Mucosa of descending colon (tissue), 3 donors: ENCODE measurements around the gene ADAMTS9. TPM values are rescaled to one million over a fixed set of nuclear protein-coding genes. Genes with fewer than 3 reads are reported as not detected.

Source experiments
- ATAC-seq: fragments of 200-7000 bp; cut with Tn5 transposase; one replicate; pipeline ENCODE4 v1.9.1; 2020; ENCODE audit warnings: mild to moderate bottlenecking, moderate library complexity
- DNase-seq, 3 donors: peaks; one replicate each; pipeline ENCODE4 v3.0.0-alpha.2; 2020
- H3K36me3 ChIP-seq: fragments of 200-600 bp; one replicate; pipeline ENCODE4 v1.8.0; 2021; ENCODE audit warnings: low read depth, mild to moderate bottlenecking
- H3K4me1 ChIP-seq: fragments of 200-600 bp; one replicate; pipeline ENCODE4 v1.8.0; 2021; ENCODE audit warnings: low read depth, mild to moderate bottlenecking
- H3K4me3 ChIP-seq: fragments of 200-600 bp; one replicate; pipeline ENCODE4 v1.8.0; 2021; ENCODE audit warnings: mild to moderate bottlenecking
- H3K9me3 ChIP-seq: fragments of 200-600 bp; one replicate; pipeline ENCODE4 v1.8.0; 2021; ENCODE audit warnings: mild to moderate bottlenecking
- CTCF ChIP-seq: fragments of 200-600 bp; IDR thresholded peaks from one replicate; pipeline ENCODE4 v1.8.0; 2022; ENCODE audit warnings: antibody characterized with exemption, mild to moderate bottlenecking
- intact Hi-C, 2 donors: fragments of 100-400 bp; cut with DNase I in 1 of 2; cut with micrococcal nuclease in 1 of 2; formaldehyde crosslinking; loops; one replicate each; pipeline versions ENCODE4 v1.11.0 to v1.11.1; 2022; cut with DNase I, micrococcal nuclease
- total RNA-seq, 3 donors: library from RNA; stranded (reverse); fragmentation: NEBNext Ultra II Directional in 2 of 3; extraction: Animal tissue kit (Norgen Biotek cat#: 25700) in 2 of 3; gene quantifications; one replicate each; pipeline versions ENCODE4 v1.2.1 to v1.2.4, GENCODE V29; 2021 to 2023
- donor health status: DM: no; HTN: no; CAD: no; lungs with moderate emphysema.
- donor health status: DM: no; HTN: no; CAD: no.
- donor health status: DM: no; HTN: yes; CAD: no.

Gene ADAMTS9
- total RNA-seq, 3 donors from 2014 or later = 7.4 to 20.5 (median 20.1) TPM

DNA sequence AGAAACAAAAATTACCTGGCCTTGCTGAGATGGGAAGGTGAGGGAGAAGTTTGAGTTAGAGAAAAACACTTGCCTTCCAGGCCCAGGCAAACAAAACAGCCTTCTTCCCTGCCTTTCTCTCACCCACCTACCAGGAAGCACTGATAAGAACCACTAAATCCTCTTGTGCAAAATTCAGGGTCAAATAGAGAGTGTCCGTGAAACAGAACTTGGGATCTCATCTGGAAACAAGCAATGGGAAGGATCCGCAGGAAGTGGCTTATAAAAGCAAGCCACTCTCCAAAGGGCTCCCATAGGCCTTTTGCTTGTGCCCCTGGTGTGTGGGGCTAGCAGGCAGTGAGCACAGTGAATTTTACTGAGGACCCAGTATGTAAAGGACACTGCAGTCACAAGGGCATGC, 11.0 kb downstream of the ADAMTS9 start:
- intact Hi-C loops = no loop called here
- no peak for TF ChIP-seq CTCF
- Histone ChIP-seq H3K4me1 (no peaks in the 10 kb centered on the region), H3K9me3 (no peaks in the 10 kb centered on the region), H3K36me3 (no peaks in the 10 kb centered on the region), H3K4me3 (no peak overlapping the region)
- no peak for ATAC-seq
- no peak for DNase-seq

GRCh38 chr3:64675687-64676247, 12.0 kb downstream of the ADAMTS9 start:
- intact Hi-C loops = no loop called here
- Histone ChIP-seq H3K9me3 (no peaks in the 10 kb centered on the region), H3K4me1 (no peaks in the 10 kb centered on the region), H3K36me3 (no peaks in the 10 kb centered on the region), H3K4me3 (no peak overlapping the region)
- no peak for ATAC-seq
- no peak for DNase-seq
- TF ChIP-seq CTCF = no peak

DNA sequence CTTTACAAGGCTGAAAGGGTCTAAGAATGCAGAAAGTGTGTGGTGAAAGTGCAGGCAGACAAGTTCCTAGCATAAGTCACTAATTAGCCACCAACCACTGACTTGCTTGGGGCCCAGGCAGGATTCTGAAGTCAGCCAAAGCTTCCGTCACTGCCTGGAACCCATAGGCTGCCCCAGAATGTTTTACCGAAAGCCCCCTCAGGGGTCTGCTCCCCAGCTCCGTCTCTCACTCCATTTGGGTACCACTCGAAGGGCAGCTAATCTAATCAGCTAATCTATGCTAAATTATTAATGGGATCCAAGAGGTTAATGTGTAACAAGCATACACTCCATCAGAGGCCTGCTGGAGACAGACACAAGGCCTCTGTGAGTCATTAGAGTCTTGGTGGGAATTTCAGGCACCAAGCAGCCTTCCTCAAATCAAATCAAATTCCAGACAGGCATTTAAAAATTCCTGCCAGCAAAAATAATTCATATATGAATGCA, 13.2 kb downstream of the ADAMTS9 start:
- H3K4me1 ChIP-seq = no peaks in the 10 kb centered on the region
- H3K36me3 ChIP-seq = no peaks in the 10 kb centered on the region
- no peak for TF ChIP-seq CTCF
- DNase-seq (no peak), ATAC-seq (no peak)
- H3K9me3 ChIP-seq = no peaks in the 10 kb centered on the region
- intact Hi-C loops = no loop called here
- no peak overlapping the region for H3K4me3 ChIP-seq

DNA sequence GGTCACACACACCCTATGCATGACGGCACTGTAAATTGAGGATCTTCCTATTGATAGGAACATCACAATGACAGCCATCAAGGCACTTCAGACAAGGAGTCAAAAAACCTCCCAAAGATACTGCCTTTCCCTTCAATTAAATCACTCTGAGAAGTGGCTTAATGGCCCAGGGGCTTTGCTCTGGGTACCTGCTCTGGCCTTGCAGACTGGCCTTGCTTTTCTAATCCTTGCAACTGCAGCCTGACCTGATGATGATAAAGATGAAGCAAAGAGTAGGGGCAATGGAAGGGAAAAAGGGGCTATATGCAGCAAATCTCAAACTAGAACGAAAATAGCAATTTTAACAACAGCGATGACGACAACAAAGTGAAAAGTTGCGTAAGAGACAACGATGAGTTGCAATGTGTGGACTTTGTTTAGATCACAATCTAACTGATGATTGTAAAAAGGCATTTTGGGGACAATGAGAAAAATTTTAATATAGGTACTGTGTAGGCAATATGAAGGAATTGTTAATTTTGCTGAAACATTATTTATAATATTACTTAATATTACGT, 14.6 kb downstream of the ADAMTS9 start:
- H3K36me3 ChIP-seq = no peaks in the 10 kb centered on the region
- no peaks in the 10 kb centered on the region for H3K4me1 ChIP-seq
- DNase-seq (no peak), ATAC-seq (no peak)
- H3K9me3 ChIP-seq = no peaks in the 10 kb centered on the region
- H3K4me3 ChIP-seq = no peak overlapping the region
- no peak for TF ChIP-seq CTCF
- intact Hi-C loops = no loop called here

DNA sequence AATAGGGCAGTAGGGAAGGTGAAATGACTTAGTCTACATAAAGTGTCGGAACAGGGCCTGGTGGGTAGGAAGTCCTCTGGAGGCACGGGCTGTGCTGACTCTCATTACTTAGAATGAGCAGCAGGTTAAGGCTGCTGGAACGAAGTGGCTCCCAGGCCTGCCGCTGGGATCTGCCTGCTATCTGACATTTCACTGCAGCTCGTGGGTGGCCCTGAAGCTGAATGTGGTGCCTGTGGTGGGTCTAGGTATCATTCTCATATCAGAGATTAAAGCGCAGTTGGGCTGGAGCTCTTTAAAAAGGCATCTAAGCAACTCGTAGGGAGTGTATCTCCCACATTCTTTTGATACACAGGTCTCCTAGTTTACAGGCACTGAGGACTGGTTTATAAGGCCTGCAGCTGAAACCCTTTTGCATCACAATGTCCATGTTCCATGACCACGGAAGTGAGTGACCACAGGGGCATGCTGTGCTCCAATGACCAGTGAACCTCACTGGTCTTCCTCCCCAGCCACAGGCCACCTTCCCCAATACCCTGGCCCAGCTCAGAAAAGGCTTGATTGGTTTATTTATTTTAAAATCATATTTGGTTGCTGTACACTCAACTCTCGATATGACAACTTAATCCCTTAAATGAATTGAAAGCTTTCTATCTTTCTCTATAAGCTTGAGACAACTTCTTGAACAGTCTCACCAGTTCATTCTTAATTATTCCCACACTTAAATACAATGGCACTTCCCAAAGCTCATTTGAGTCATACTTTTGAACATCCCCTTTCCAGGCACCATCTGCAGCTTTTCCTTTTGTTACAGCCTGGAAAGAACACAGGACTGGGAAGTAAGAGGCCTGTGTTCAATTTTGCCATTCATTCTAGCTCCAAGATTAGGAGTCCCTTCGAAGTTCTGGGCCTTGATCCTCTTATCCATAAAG, 19.0 kb downstream of the ADAMTS9 start:
- ATAC-seq = no peak
- DNase-seq = no peak
- Histone ChIP-seq H3K4me3 (no peak overlapping the region), H3K9me3 (no peaks in the 10 kb centered on the region), H3K36me3 (no peaks in the 10 kb centered on the region), H3K4me1 (no peaks in the 10 kb centered on the region)
- intact Hi-C loops = no loop called here
- no peak for TF ChIP-seq CTCF
